HL-60 (cell line): ENCODE measurements around the gene TIMP1.

ENCODE experiments used
- CTCF ChIP-seq: IDR thresholded peaks from one replicate; pipeline ENCODE4 v1.5.1; 2011; ENCODE audit warnings: low read length, control low read depth, inconsistent platforms; ENCODE audit not compliant: insufficient read depth
- GABPA ChIP-seq: IDR thresholded peaks from 2 replicates; pipeline ENCODE4 v1.6.1; 2012; ENCODE audit warnings: low read depth
- REST ChIP-seq: IDR thresholded peaks from 2 replicates; pipeline ENCODE4 v1.6.1; 2012; ENCODE audit warnings: low read depth; ENCODE audit not compliant: insufficient replicate concordance

- no peak for TF ChIP-seq CTCF
- TF ChIP-seq REST: no peak
- no peak for TF ChIP-seq GABPA
Observed at GRCh38 chrX:47540754-47541538, 41.3 kb upstream of the TIMP1 start.
